Ascending aorta (tissue), 2 donors: ENCODE results near the gene TEN1. TPM values are rescaled to one million over a fixed set of nuclear protein-coding genes. Genes with fewer than 3 reads are reported as not detected.

Source experiments
- DNase-seq, 2 donors: peaks; one replicate each; pipeline ENCODE4 v3.0.0-alpha.2; 2019; ENCODE audit warnings: low spot score in 2 of 2
- H3K27ac ChIP-seq, 2 donors: fragments of 200-600 bp; sonication (generic); one replicate each; pipeline ENCODE4 v1.5.1; 2016 to 2017; ENCODE audit warnings: mild to moderate bottlenecking in 1 of 2
- H3K27me3 ChIP-seq: fragments of 200-600 bp; sonication (generic); one replicate; pipeline ENCODE4 v1.5.1; 2017
- H3K36me3 ChIP-seq, 2 donors: fragments of 200-600 bp; sonication (generic); one replicate each; pipeline ENCODE4 v1.5.1; 2016
- H3K4me1 ChIP-seq, 2 donors: fragments of 200-600 bp; sonication (generic); one replicate each; pipeline ENCODE4 v1.5.1; 2016 to 2017; ENCODE audit warnings: mild to moderate bottlenecking in 1 of 2
- H3K4me3 ChIP-seq, 2 donors: fragments of 200-600 bp; sonication (generic); one replicate each; pipeline ENCODE4 v1.5.1; 2016 to 2017; ENCODE audit warnings: mild to moderate bottlenecking in 1 of 2
- H3K9me3 ChIP-seq, 2 donors: fragments of 200-600 bp; sonication (generic); one replicate each; pipeline ENCODE4 v1.5.1; 2016
- intact Hi-C: fragments of 100-400 bp; cut with DNase I; formaldehyde crosslinking; loops from one replicate; pipeline ENCODE4 v1.15.1; 2023
- total RNA-seq: library from RNA; depleted of rRNA; stranded (reverse); fragments of >200 nt; gene quantifications from one replicate; pipeline ENCODE4 v1.1.0, GENCODE V29; 2016
- TF ChIP-seq, protein P1 (sequence below), 3 experiments: fragments of 200-600 bp in 2 of 3; fragments of 450-650 bp in 1 of 3; sonication (generic) in 2 of 3; IDR thresholded peaks; one replicate each; pipeline ENCODE4 v1.5.1; 2016 to 2019; ENCODE audit warnings: antibody characterized with exemption in 3 of 3, mild to moderate bottlenecking in 1 of 3, moderate library complexity in 1 of 3

TEN1 gene
- total RNA-seq, 1 donor from 2014 or later = 33.6 TPM

DNA sequence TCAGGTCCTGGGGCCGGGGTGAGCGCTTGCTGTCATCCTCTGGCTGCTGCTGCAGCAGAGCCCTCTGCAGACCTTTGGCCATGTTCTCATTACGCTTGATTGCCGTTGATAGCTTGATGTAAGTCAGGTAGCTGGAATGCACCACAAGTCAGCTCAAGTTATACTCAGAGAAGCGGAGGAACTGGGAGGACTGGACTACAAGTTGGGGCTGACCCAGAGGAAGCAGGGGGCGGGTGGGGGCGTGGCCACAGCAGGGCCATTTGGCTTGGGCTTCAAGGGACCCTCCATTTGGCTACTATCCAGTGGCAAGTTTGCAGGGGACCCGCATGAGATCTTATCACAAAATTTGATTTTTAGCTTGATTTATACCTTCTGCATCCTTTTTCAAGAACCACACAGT is 67.0 kb downstream of the TEN1 start:
- TF ChIP-seq, protein P1, sequence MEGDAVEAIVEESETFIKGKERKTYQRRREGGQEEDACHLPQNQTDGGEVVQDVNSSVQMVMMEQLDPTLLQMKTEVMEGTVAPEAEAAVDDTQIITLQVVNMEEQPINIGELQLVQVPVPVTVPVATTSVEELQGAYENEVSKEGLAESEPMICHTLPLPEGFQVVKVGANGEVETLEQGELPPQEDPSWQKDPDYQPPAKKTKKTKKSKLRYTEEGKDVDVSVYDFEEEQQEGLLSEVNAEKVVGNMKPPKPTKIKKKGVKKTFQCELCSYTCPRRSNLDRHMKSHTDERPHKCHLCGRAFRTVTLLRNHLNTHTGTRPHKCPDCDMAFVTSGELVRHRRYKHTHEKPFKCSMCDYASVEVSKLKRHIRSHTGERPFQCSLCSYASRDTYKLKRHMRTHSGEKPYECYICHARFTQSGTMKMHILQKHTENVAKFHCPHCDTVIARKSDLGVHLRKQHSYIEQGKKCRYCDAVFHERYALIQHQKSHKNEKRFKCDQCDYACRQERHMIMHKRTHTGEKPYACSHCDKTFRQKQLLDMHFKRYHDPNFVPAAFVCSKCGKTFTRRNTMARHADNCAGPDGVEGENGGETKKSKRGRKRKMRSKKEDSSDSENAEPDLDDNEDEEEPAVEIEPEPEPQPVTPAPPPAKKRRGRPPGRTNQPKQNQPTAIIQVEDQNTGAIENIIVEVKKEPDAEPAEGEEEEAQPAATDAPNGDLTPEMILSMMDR (IDR thresholded peaks at IDR 0.05) = no peak
- Histone ChIP-seq H3K27me3 (no peaks in the 10 kb centered on the region), H3K36me3 (peaks cover 98 to 99% of the 10 kb centered on the region in 2 donors), H3K4me1 (no peaks in the 10 kb centered on the region), H3K27ac (no peak overlapping the region), H3K4me3 (no peak overlapping the region), H3K9me3 (no peaks in the 10 kb centered on the region)
- intact Hi-C loops = no loop called here
- no peak for DNase-seq

DNA sequence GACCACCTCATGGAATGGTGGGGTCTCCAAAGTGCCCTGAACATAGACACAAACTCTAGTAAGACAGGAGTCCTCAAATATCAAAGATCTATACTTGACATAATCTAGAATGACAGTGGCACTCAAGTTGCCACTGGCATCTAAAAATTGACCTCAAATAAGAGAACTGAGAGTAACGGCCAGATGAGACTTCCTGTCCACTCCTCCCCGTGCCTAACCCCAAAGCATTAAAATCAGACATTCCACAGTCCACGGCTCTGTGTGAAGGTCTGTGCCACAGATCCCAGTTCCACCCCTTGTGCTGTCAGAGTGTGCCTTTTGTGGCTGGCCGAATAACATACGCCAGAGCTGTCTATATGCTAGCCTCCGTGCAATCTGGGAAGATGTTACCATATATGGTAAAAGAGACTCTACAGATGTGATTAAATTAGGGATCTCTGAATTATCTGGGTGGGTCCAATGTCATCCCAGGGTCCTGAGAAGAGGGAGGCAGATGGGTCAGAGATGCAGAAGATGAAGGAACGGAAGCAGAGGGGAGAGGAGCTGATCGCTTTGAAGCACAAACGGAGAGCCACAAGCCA is 69.1 kb downstream of the TEN1 start:
- intact Hi-C loops = no loop called here
- H3K27ac ChIP-seq = no peak overlapping the region
- H3K4me1 ChIP-seq = no peaks in the 10 kb centered on the region
- no peak overlapping the region for H3K4me3 ChIP-seq
- no peaks in the 10 kb centered on the region for H3K27me3 ChIP-seq
- TF ChIP-seq, protein P1 (IDR thresholded peaks at IDR 0.05) = no peak
- no peak for DNase-seq
- no peaks in the 10 kb centered on the region for H3K9me3 ChIP-seq
- peaks cover 91 to 96% of the 10 kb centered on the region in 2 donors for H3K36me3 ChIP-seq

DNA sequence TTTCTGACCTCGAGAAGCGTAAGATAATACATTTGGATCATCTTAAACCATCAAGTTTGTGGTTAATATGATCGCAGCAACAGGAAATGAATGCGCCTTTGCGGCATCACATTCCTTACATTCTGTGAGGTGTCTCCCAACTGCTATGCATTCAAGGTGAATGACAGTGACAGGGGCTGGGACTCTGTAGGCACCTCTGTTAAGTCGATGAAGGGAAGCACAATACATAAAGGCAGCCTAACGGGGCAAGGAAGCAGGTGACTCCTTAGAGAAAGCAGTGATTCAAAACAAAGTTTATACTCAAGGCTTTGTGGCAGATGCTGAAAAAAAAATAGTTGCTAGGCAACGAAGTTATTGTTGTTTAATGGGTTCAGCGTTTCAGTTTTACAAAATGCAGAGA is 69.7 kb downstream of the TEN1 start:
- peaks cover 91 to 94% of the 10 kb centered on the region in 2 donors for H3K36me3 ChIP-seq
- no peaks in the 10 kb centered on the region for H3K27me3 ChIP-seq
- no peak for DNase-seq
- TF ChIP-seq, protein P1 (IDR thresholded peaks at IDR 0.05) = no peak
- no peak overlapping the region for H3K4me3 ChIP-seq
- H3K4me1 ChIP-seq = no peaks in the 10 kb centered on the region
- intact Hi-C loops = no loop called here
- no peaks in the 10 kb centered on the region for H3K9me3 ChIP-seq
- no peak overlapping the region for H3K27ac ChIP-seq

DNA sequence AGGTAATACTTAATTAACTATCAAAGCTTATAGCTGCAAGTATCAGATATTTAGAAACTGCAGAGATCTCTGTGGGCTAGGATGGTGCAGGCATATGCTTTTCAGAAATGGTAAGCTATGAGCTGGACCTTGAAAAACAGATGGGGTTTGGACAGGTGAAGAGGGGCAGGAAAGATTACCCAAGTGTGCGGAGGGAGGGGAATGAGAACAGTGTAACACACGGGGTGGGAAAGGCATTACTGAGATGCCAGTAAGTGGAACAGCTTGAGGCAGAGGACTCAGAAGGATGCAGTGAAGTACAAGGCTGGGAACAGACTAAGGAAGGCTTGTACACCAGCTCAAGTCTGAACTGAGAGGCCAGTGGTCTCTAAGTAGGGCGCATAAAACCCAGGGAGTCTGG is 70.2 kb downstream of the TEN1 start:
- Histone ChIP-seq H3K36me3 (peaks cover 90 to 94% of the 10 kb centered on the region in 2 donors), H3K27ac (no peak overlapping the region), H3K4me3 (no peak overlapping the region), H3K9me3 (no peaks in the 10 kb centered on the region), H3K4me1 (no peaks in the 10 kb centered on the region), H3K27me3 (no peaks in the 10 kb centered on the region)
- DNase-seq = no peak
- intact Hi-C loops = no loop called here
- TF ChIP-seq, protein P1 (IDR thresholded peaks at IDR 0.05) = no peak

- peaks cover 90 to 92% of the 10 kb centered on the region in 2 donors for H3K36me3 ChIP-seq
These were observed 70.9 kb downstream of the TEN1 start for GRCh38 chr17:76049836-76050537.

More at GRCh38 chr17:76049836-76050537, 70.9 kb downstream of the TEN1 start:
- DNase-seq = no peak
- TF ChIP-seq, protein P1 (IDR thresholded peaks at IDR 0.05) = no peak
- Histone ChIP-seq H3K4me1 (no peaks in the 10 kb centered on the region), H3K4me3 (no peak overlapping the region), H3K27ac (no peak overlapping the region), H3K27me3 (no peaks in the 10 kb centered on the region), H3K9me3 (no peaks in the 10 kb centered on the region)
- intact Hi-C loops = no loop called here

Other genes with a start within 250 kb of the TEN1 start
- gene GALK1, start 214.0 kb upstream of the TEN1 start, total RNA-seq = 101 TPM
- gene UNK, start 194.4 kb upstream of the TEN1 start, total RNA-seq = 73.9 TPM
- 33.1 TPM for gene UNC13D, start 134.8 kb upstream of the TEN1 start, total RNA-seq
- gene WBP2, start 123.9 kb upstream of the TEN1 start, total RNA-seq = 50.7 TPM
- gene TRIM47, start 100.7 kb upstream of the TEN1 start, total RNA-seq = 132 TPM
- gene TRIM65, start 82.3 kb upstream of the TEN1 start, total RNA-seq = 43.3 TPM
- 31.9 TPM for gene MRPL38, start 74.4 kb upstream of the TEN1 start, total RNA-seq
- gene FBF1, start 38.2 kb upstream of the TEN1 start, total RNA-seq = 8.9 TPM
- gene ACOX1, start 74 bp upstream of the TEN1 start, total RNA-seq = 18.5 TPM
- 2.1 TPM for gene CDK3, start 21.6 kb downstream of the TEN1 start, total RNA-seq
- not detected for gene EVPL, start 48.1 kb downstream of the TEN1 start, total RNA-seq
- gene SRP68, start 93.3 kb downstream of the TEN1 start, total RNA-seq = 15.6 TPM
- 2.3 TPM for gene GALR2, start 95.5 kb downstream of the TEN1 start, total RNA-seq
- not detected for gene ZACN, start 99.9 kb downstream of the TEN1 start, total RNA-seq
- gene EXOC7, start 124.5 kb downstream of the TEN1 start, total RNA-seq = 123 TPM
- gene FOXJ1, start 162.0 kb downstream of the TEN1 start, total RNA-seq = not detected